ENCODE data around the gene DDRGK1. TPM values are rescaled to one million over a fixed set of nuclear protein-coding genes. Genes with fewer than 3 reads are reported as not detected.
"Not testable (repeated sequence)": the region's sequence is repeated elsewhere in the genome, so short reads cannot be mapped to it uniquely, and the experiment has no call there.

DDRGK1 gene
- total and polyA plus RNA-seq, 2 of the 4 experiments (the other 2 are of a cell fraction) = 12.2 to 29.6 TPM

- not testable (repeated sequence) for ATAC-seq (ENCODE audit: low read depth); H4K8ac ChIP-seq (ENCODE audit: low read depth in 2 of 2, low read length in 2 of 2)
- H4K20me1 ChIP-seq (ENCODE audit: insufficient read depth, low read length) = peaks cover 74% of the 10 kb centered on the region
Observed at GRCh38 chr20:3152057-3152644, 52.3 kb downstream of the DDRGK1 start.

More at GRCh38 chr20:3152057-3152644, 52.3 kb downstream of the DDRGK1 start:
- H3K4me1 ChIP-seq (ENCODE audit: control insufficient read depth, insufficient read depth, low read length); intact Hi-C loops (cut with micrococcal nuclease); POLR2A ChIA-PET (ENCODE audit: unreplicated experiment); H2BK120ac ChIP-seq (ENCODE audit: low read depth, low read length); H4K91ac ChIP-seq (ENCODE audit: insufficient read depth, low read depth, low read length); H3K9me1 ChIP-seq (ENCODE audit: insufficient read depth, low read length); H3K18ac ChIP-seq (ENCODE audit: low read depth, low read length); BruUV-seq (replicated peaks); H4K5ac ChIP-seq (ENCODE audit: low read depth, low read length); H2AK9ac ChIP-seq (replicated peaks; ENCODE audit: low read depth, low read length, poor library complexity); H2BK5ac ChIP-seq (ENCODE audit: low read depth, low read length, poor library complexity, severe bottlenecking); H2BK20ac ChIP-seq (ENCODE audit: low read depth, low read length); H3K27ac ChIP-seq (ENCODE audit: insufficient read depth, low read length); H3K4me3 ChIP-seq (ENCODE audit: insufficient read depth, low read depth, low read length); H3K4ac ChIP-seq (ENCODE audit: low read depth, low read length); H3K4me2 ChIP-seq (ENCODE audit: low read depth, low read length); H3K56ac ChIP-seq (ENCODE audit: extremely low read depth, insufficient read depth, low read length); dilution Hi-C loops (cut with HindIII; ENCODE audit: low sequenced_read_pairs, unreplicated experiment); H2AK5ac ChIP-seq (ENCODE audit: low read depth, low read length); H2AFZ ChIP-seq (replicated peaks; ENCODE audit: low read length, poor library complexity); H3K9ac ChIP-seq (ENCODE audit: low read depth, low read length); H3K14ac ChIP-seq (replicated peaks; ENCODE audit: low read depth, low read length); in situ Hi-C loops (cut with MboI; ENCODE audit: low sequenced_read_pairs); H2BK15ac ChIP-seq (ENCODE audit: low read depth, low read length); H3K9me3 ChIP-seq (ENCODE audit: control insufficient read depth, insufficient read depth, low read length); H3K27me3 ChIP-seq (ENCODE audit: control insufficient read depth, insufficient read depth, low read length); H3K23ac ChIP-seq (ENCODE audit: low read depth, low read length): not testable (repeated sequence)
- CTCF ChIA-PET = interaction anchor here (0.6 kb wide), 1 partner anchor 273 kb away, joined by 3 read pairs; no protein-coding TSS in a partner anchor
- Histone ChIP-seq H3K79me1 (ENCODE audit: low read depth in 1 of 2, low read length in 2 of 2) (peaks cover 20 to 76% of the 10 kb centered on the region in 2 experiments), H3K36me3 (ENCODE audit: control insufficient read depth, insufficient read depth, low read length) (peaks cover 16% of the 10 kb centered on the region)
- peak; percentile 33 for DNase-seq
- WGBS, 2 experiments (ENCODE audit: extremely low coverage in 2 of 2, insufficient read length in 1 of 2) = 80% methylated on average over 2 of the region's 10 CpGs; no CpG with 5 or more reads in 1 of the 2 experiments

Data from IMR-90 (cell line).